ENCODE results near the gene MAN1A2.
"Not testable (repeated sequence)": the region's sequence is repeated elsewhere in the genome, so short reads cannot be mapped to it uniquely, and the experiment has no call there.

The MAN1A2 gene

GRCh38 chr1:117346206-117346928 lies 20.9 kb upstream of the MAN1A2 start:
- peak overlapping the region; percentile 48 for H3K27ac Mint-ChIP-seq
- peaks cover 22% of the 10 kb centered on the region for H3K4me1 Mint-ChIP-seq (ENCODE audit: low read depth)
- no peaks in the 10 kb centered on the region for H3K9me3 Mint-ChIP-seq
- H3K4me3 Mint-ChIP-seq: no peak overlapping the region
- H3K27me3 Mint-ChIP-seq: no peaks in the 10 kb centered on the region
- no peaks in the 10 kb centered on the region for H3K36me3 Mint-ChIP-seq (ENCODE audit: low read depth)

- Mint-ChIP-seq H3K4me1 (ENCODE audit: low read depth) (peaks cover 10% of the 10 kb centered on the region), H3K9me3 (no peaks in the 10 kb centered on the region), H3K27ac (no peak overlapping the region), H3K4me3 (no peak overlapping the region), H3K27me3 (no peaks in the 10 kb centered on the region), H3K36me3 (ENCODE audit: low read depth) (no peaks in the 10 kb centered on the region)
Measured at GRCh38 chr1:117347907-117348306, 19.3 kb upstream of the MAN1A2 start.

- H3K4me3 Mint-ChIP-seq; H3K4me1 Mint-ChIP-seq (ENCODE audit: low read depth); H3K9me3 Mint-ChIP-seq; H3K27ac Mint-ChIP-seq; H3K27me3 Mint-ChIP-seq; H3K36me3 Mint-ChIP-seq (ENCODE audit: low read depth): not testable (repeated sequence)
Measured at GRCh38 chr1:117352695-117353094, 14.6 kb upstream of the MAN1A2 start.

- not testable (repeated sequence) for H3K36me3 Mint-ChIP-seq (ENCODE audit: low read depth); H3K27me3 Mint-ChIP-seq; H3K27ac Mint-ChIP-seq; H3K9me3 Mint-ChIP-seq
- Mint-ChIP-seq H3K4me1 (ENCODE audit: low read depth) (peaks cover 42% of the 10 kb centered on the region), H3K4me3 (peak overlapping the region; percentile 65)
Measured at GRCh38 chr1:117357833-117358603, 9.2 kb upstream of the MAN1A2 start.

GRCh38 chr1:117358604-117358887 lies 8.7 kb upstream of the MAN1A2 start:
- Mint-ChIP-seq H3K4me3 (peak overlapping the region; percentile 65), H3K4me1 (ENCODE audit: low read depth) (peaks cover 46% of the 10 kb centered on the region)
- H3K36me3 Mint-ChIP-seq (ENCODE audit: low read depth); H3K27me3 Mint-ChIP-seq; H3K27ac Mint-ChIP-seq; H3K9me3 Mint-ChIP-seq: not testable (repeated sequence)

- Mint-ChIP-seq H3K4me3 (peak overlapping the region; percentile 54), H3K27ac (peak overlapping the region; percentile 46), H3K9me3 (no peaks in the 10 kb centered on the region), H3K36me3 (ENCODE audit: low read depth) (peaks cover 3% of the 10 kb centered on the region), H3K4me1 (ENCODE audit: low read depth) (peaks cover 57% of the 10 kb centered on the region), H3K27me3 (no peaks in the 10 kb centered on the region)
Measured at GRCh38 chr1:117359561-117360289, 7.5 kb upstream of the MAN1A2 start.

GRCh38 chr1:117362986-117363385 lies 4.3 kb upstream of the MAN1A2 start:
- H3K27ac Mint-ChIP-seq: no peak overlapping the region
- peaks cover 72% of the 10 kb centered on the region for H3K4me1 Mint-ChIP-seq (ENCODE audit: low read depth)
- peak overlapping the region; percentile 43 for H3K4me3 Mint-ChIP-seq
- H3K36me3 Mint-ChIP-seq (ENCODE audit: low read depth): no peaks in the 10 kb centered on the region
- no peaks in the 10 kb centered on the region for H3K27me3 Mint-ChIP-seq
- no peaks in the 10 kb centered on the region for H3K9me3 Mint-ChIP-seq

- Mint-ChIP-seq H3K4me3 (no peak overlapping the region), H3K36me3 (ENCODE audit: low read depth) (no peaks in the 10 kb centered on the region), H3K27ac (peak overlapping the region; percentile 45), H3K9me3 (no peaks in the 10 kb centered on the region), H3K4me1 (ENCODE audit: low read depth) (peaks cover 75% of the 10 kb centered on the region), H3K27me3 (no peaks in the 10 kb centered on the region)
Measured at GRCh38 chr1:117363571-117364048, 3.6 kb upstream of the MAN1A2 start.

- Mint-ChIP-seq H3K27ac (peak overlapping the region; percentile 45), H3K27me3 (no peaks in the 10 kb centered on the region), H3K4me3 (no peak overlapping the region), H3K9me3 (no peaks in the 10 kb centered on the region), H3K36me3 (ENCODE audit: low read depth) (no peaks in the 10 kb centered on the region), H3K4me1 (ENCODE audit: low read depth) (peaks cover 74% of the 10 kb centered on the region)
Measured at GRCh38 chr1:117364240-117364639, 3.0 kb upstream of the MAN1A2 start.

- Mint-ChIP-seq H3K4me1 (ENCODE audit: low read depth) (peaks cover 76% of the 10 kb centered on the region), H3K9me3 (no peaks in the 10 kb centered on the region)
Measured at GRCh38 chr1:117365350-117366176, 1.7 kb upstream of the MAN1A2 start.

GRCh38 chr1:117366177-117367045 lies 838 bp upstream of the MAN1A2 start:
- H3K4me1 Mint-ChIP-seq (ENCODE audit: low read depth): peaks cover 76% of the 10 kb centered on the region
- peak overlapping the region; percentile 96 for H3K27ac Mint-ChIP-seq
- no peaks in the 10 kb centered on the region for H3K9me3 Mint-ChIP-seq
- no peaks in the 10 kb centered on the region for H3K27me3 Mint-ChIP-seq
- peak overlapping the region; percentile 91 for H3K4me3 Mint-ChIP-seq
- no peaks in the 10 kb centered on the region for H3K36me3 Mint-ChIP-seq (ENCODE audit: low read depth)

More at GRCh38 chr1:117365350-117366176, 1.7 kb upstream of the MAN1A2 start:
- H3K27me3 Mint-ChIP-seq: no peaks in the 10 kb centered on the region
- peak overlapping the region; percentile 96 for H3K27ac Mint-ChIP-seq
- peak overlapping the region; percentile 91 for H3K4me3 Mint-ChIP-seq
- no peaks in the 10 kb centered on the region for H3K36me3 Mint-ChIP-seq (ENCODE audit: low read depth)

- H3K9me3 Mint-ChIP-seq: no peaks in the 10 kb centered on the region
Measured at GRCh38 chr1:117368116-117369108, 1.2 kb downstream of the MAN1A2 start.

GRCh38 chr1:117370071-117370470 lies 2.8 kb downstream of the MAN1A2 start:
- H3K36me3 Mint-ChIP-seq (ENCODE audit: low read depth): peaks cover 4% of the 10 kb centered on the region
- peaks cover 69% of the 10 kb centered on the region for H3K4me1 Mint-ChIP-seq (ENCODE audit: low read depth)
- H3K27me3 Mint-ChIP-seq: no peaks in the 10 kb centered on the region
- peak overlapping the region; percentile 91 for H3K4me3 Mint-ChIP-seq
- H3K9me3 Mint-ChIP-seq: no peaks in the 10 kb centered on the region
- no peak overlapping the region for H3K27ac Mint-ChIP-seq

More at GRCh38 chr1:117368116-117369108, 1.2 kb downstream of the MAN1A2 start:
- H3K4me3 Mint-ChIP-seq: peak overlapping the region; percentile 91
- H3K27me3 Mint-ChIP-seq: no peaks in the 10 kb centered on the region
- H3K27ac Mint-ChIP-seq: peak overlapping the region; percentile 77
- H3K4me1 Mint-ChIP-seq (ENCODE audit: low read depth): peaks cover 73% of the 10 kb centered on the region
- peaks cover 3% of the 10 kb centered on the region for H3K36me3 Mint-ChIP-seq (ENCODE audit: low read depth)
